Measurements from ENCODE around the gene METAP2. TPM values are rescaled to one million over a fixed set of nuclear protein-coding genes. Genes with fewer than 3 reads are reported as not detected.

Gene METAP2
- total RNA-seq, 3 donors from 2014 or later (not counting 1 experiment from before 2014, with no cell fraction given), result 45.6 to 56.1 (median 45.8) TPM

GRCh38 chr12:95543305-95543704, 69.4 kb downstream of the METAP2 start:
- ATAC-seq, result no peak
- no peaks in the 10 kb centered on the region for H3K36me3 Mint-ChIP-seq
- H3K4me3 Mint-ChIP-seq, result no peak overlapping the region
- Histone ChIP-seq H3K4me3 (ENCODE audit: low read length) (no peak overlapping the region), H3K9me3 (ENCODE audit: control insufficient read depth, insufficient read depth, low read length) (no peaks in the 10 kb centered on the region), H3K27ac (ENCODE audit: low read length) (no peak overlapping the region), H3K27me3 (ENCODE audit: control insufficient read depth, insufficient read depth, low read length) (peaks cover 4% of the 10 kb centered on the region), H3K4me1 (ENCODE audit: control insufficient read depth, insufficient read depth, low read length) (peaks cover 3% of the 10 kb centered on the region), H3K36me3 (ENCODE audit: control insufficient read depth, insufficient read depth, low read length) (no peaks in the 10 kb centered on the region)
- intact Hi-C loops (cut with micrococcal nuclease), result no loop called here
- DNase-seq, result no peak
- no peaks in the 10 kb centered on the region for H3K9me3 Mint-ChIP-seq
- no peak overlapping the region for H3K27ac Mint-ChIP-seq
- H3K27me3 Mint-ChIP-seq (ENCODE audit: low read depth in 2 of 2), result peaks cover 19% of the 10 kb centered on the region in 2 donors
- 97% methylated on average over 7 of the region's 7 CpGs for WGBS (ENCODE audit: insufficient coverage)
- H3K4me1 Mint-ChIP-seq, result peaks cover 0 to 8% of the 10 kb centered on the region in 2 donors
- TF ChIP-seq, protein P1, sequence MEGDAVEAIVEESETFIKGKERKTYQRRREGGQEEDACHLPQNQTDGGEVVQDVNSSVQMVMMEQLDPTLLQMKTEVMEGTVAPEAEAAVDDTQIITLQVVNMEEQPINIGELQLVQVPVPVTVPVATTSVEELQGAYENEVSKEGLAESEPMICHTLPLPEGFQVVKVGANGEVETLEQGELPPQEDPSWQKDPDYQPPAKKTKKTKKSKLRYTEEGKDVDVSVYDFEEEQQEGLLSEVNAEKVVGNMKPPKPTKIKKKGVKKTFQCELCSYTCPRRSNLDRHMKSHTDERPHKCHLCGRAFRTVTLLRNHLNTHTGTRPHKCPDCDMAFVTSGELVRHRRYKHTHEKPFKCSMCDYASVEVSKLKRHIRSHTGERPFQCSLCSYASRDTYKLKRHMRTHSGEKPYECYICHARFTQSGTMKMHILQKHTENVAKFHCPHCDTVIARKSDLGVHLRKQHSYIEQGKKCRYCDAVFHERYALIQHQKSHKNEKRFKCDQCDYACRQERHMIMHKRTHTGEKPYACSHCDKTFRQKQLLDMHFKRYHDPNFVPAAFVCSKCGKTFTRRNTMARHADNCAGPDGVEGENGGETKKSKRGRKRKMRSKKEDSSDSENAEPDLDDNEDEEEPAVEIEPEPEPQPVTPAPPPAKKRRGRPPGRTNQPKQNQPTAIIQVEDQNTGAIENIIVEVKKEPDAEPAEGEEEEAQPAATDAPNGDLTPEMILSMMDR (IDR thresholded peaks at IDR 0.05), result no peak

GRCh38 chr12:95544756-95545155, 70.8 kb downstream of the METAP2 start:
- Mint-ChIP-seq H3K9me3 (no peaks in the 10 kb centered on the region), H3K36me3 (no peaks in the 10 kb centered on the region), H3K27ac (no peak overlapping the region), H3K27me3 (ENCODE audit: low read depth in 2 of 2) (peaks cover 19 to 22% of the 10 kb centered on the region in 2 donors), H3K4me1 (peaks cover 0 to 16% of the 10 kb centered on the region in 2 donors), H3K4me3 (no peak overlapping the region)
- ATAC-seq (no peak), DNase-seq (no peak)
- WGBS (ENCODE audit: insufficient coverage), result no CpG with 5 or more reads among the region's 3 CpGs
- no peaks in the 10 kb centered on the region for H3K9me3 ChIP-seq (ENCODE audit: control insufficient read depth, insufficient read depth, low read length)
- no peak overlapping the region for H3K27ac ChIP-seq (ENCODE audit: low read length)
- TF ChIP-seq, protein P1 (IDR thresholded peaks at IDR 0.05), result no peak
- H3K4me1 ChIP-seq (ENCODE audit: control insufficient read depth, insufficient read depth, low read length), result peaks cover 6% of the 10 kb centered on the region
- H3K4me3 ChIP-seq (ENCODE audit: low read length), result no peak overlapping the region
- H3K36me3 ChIP-seq (ENCODE audit: control insufficient read depth, insufficient read depth, low read length), result no peaks in the 10 kb centered on the region
- intact Hi-C loops (cut with micrococcal nuclease), result no loop called here
- H3K27me3 ChIP-seq (ENCODE audit: control insufficient read depth, insufficient read depth, low read length), result peaks cover 8% of the 10 kb centered on the region

DNA sequence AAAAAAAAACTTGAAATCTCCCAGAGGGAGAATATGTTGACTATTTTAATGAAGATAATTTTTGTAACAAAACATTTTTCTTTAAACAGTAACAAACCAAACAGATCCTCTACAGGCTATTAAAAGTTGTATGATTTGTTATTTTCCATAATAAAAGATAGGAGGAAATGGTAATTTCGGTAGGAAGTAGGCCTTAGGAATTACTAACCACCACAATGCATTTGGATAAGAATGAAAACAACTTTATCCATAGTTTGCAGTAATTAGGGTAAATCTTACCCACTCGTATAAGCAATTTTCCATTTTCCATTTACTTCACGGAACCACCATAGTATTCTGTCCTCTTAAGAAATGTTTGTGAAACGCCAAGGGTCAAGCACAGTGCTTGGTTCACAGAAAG, 71.4 kb downstream of the METAP2 start:
- H3K4me3 ChIP-seq (ENCODE audit: low read length), result no peak overlapping the region
- Mint-ChIP-seq H3K4me3 (no peak overlapping the region), H3K4me1 (peaks cover 0 to 16% of the 10 kb centered on the region in 2 donors), H3K36me3 (no peaks in the 10 kb centered on the region), H3K9me3 (no peaks in the 10 kb centered on the region), H3K27me3 (ENCODE audit: low read depth in 2 of 2) (peaks cover 21 to 22% of the 10 kb centered on the region in 2 donors), H3K27ac (no peak overlapping the region)
- intact Hi-C loops (cut with micrococcal nuclease), result no loop called here
- ATAC-seq, result no peak
- no peak overlapping the region for H3K27ac ChIP-seq (ENCODE audit: low read length)
- no peaks in the 10 kb centered on the region for H3K36me3 ChIP-seq (ENCODE audit: control insufficient read depth, insufficient read depth, low read length)
- DNase-seq, result no peak
- WGBS (ENCODE audit: insufficient coverage), result 94% methylated on average over 3 of the region's 4 CpGs
- TF ChIP-seq, protein P1 (IDR thresholded peaks at IDR 0.05), result no peak
- H3K9me3 ChIP-seq (ENCODE audit: control insufficient read depth, insufficient read depth, low read length), result no peaks in the 10 kb centered on the region
- H3K4me1 ChIP-seq (ENCODE audit: control insufficient read depth, insufficient read depth, low read length), result peaks cover 6% of the 10 kb centered on the region
- peaks cover 8% of the 10 kb centered on the region for H3K27me3 ChIP-seq (ENCODE audit: control insufficient read depth, insufficient read depth, low read length)
